ENCODE measurements around the gene DNAJB6. TPM values are rescaled to one million over a fixed set of nuclear protein-coding genes. Genes with fewer than 3 reads are reported as not detected.
A peak's percentile ranks its signal among the peaks of the same experiment; 100 is the strongest.

DNAJB6 gene
- total RNA-seq, 1 donor from 2014 or later, result 103 TPM

DNA sequence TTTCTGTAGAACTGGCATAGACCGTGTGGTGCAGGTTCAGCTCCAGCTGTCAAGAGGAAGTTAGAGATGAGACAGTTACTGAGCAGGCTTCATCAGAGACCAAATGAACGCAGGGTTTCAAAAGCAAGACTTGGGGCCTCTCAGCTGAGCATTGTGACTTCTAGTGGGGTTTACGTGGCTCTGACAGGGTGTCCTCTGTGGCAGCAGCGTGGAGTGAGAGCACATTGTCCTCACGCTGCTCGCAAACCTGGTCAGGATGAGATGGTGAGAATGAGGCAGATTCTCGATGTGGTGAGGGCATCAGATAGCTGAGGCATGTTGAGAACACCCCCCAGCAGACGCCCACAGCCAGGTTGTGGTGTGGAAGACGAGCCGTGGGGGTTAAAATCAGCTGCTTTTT lies 126.0 kb downstream of the DNAJB6 start:
- Histone ChIP-seq H3K4me1 (no peaks in the 10 kb centered on the region), H3K9me3 (no peaks in the 10 kb centered on the region), H3K4me3 (no peak overlapping the region), H3K27me3 (ENCODE audit: low read depth) (peaks cover 32% of the 10 kb centered on the region), H3K27ac (no peak overlapping the region), H3K36me3 (no peaks in the 10 kb centered on the region)
- ATAC-seq (no peak), DNase-seq (peak; percentile 19)
- TF ChIP-seq, protein P1, sequence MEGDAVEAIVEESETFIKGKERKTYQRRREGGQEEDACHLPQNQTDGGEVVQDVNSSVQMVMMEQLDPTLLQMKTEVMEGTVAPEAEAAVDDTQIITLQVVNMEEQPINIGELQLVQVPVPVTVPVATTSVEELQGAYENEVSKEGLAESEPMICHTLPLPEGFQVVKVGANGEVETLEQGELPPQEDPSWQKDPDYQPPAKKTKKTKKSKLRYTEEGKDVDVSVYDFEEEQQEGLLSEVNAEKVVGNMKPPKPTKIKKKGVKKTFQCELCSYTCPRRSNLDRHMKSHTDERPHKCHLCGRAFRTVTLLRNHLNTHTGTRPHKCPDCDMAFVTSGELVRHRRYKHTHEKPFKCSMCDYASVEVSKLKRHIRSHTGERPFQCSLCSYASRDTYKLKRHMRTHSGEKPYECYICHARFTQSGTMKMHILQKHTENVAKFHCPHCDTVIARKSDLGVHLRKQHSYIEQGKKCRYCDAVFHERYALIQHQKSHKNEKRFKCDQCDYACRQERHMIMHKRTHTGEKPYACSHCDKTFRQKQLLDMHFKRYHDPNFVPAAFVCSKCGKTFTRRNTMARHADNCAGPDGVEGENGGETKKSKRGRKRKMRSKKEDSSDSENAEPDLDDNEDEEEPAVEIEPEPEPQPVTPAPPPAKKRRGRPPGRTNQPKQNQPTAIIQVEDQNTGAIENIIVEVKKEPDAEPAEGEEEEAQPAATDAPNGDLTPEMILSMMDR (IDR thresholded peaks at IDR 0.05), result no peak
- intact Hi-C loops (cut with DNase I), result no loop called here

DNA sequence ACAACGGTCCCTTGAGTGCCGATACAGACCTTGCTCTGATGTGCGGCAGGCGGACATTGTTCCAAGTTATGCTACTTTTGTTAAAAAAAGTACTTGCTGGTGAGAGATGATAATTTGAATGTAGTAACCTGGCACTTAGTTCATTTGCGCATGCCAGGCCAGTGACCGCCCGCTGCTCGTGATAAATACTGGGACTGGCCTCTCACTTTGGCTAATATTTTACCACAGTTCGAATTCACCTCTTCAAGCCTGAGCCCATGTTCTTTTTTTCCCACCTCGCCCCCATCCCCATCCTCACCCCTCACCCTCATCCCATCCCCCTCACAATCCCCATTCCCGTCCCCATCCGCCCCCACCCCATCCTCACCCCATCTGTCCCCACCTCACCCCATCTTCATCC lies 126.4 kb downstream of the DNAJB6 start:
- Histone ChIP-seq H3K4me1 (no peaks in the 10 kb centered on the region), H3K36me3 (no peaks in the 10 kb centered on the region), H3K4me3 (no peak overlapping the region), H3K27me3 (ENCODE audit: low read depth) (peaks cover 32% of the 10 kb centered on the region), H3K9me3 (no peaks in the 10 kb centered on the region), H3K27ac (no peak overlapping the region)
- ATAC-seq (no peak), DNase-seq (no peak)
- intact Hi-C loops (cut with DNase I), result no loop called here
- TF ChIP-seq, protein P1 (IDR thresholded peaks at IDR 0.05), result no peak

GRCh38 chr7:157464111-157464970 lies 127.5 kb downstream of the DNAJB6 start:
- intact Hi-C loops (cut with DNase I), result no loop called here
- H3K27me3 ChIP-seq (ENCODE audit: low read depth), result peaks cover 32% of the 10 kb centered on the region
- no peaks in the 10 kb centered on the region for H3K9me3 ChIP-seq
- H3K4me1 ChIP-seq, result no peaks in the 10 kb centered on the region
- no peaks in the 10 kb centered on the region for H3K36me3 ChIP-seq
- peak; percentile 19 for DNase-seq
- H3K4me3 ChIP-seq, result no peak overlapping the region
- TF ChIP-seq, protein P1 (IDR thresholded peaks at IDR 0.05), result no peak
- no peak overlapping the region for H3K27ac ChIP-seq
- ATAC-seq, result no peak

- ATAC-seq, result peak in 1 of 2 donors; percentile 9
- peak; percentile 38 for DNase-seq
- Histone ChIP-seq H3K27me3 (ENCODE audit: low read depth) (peaks cover 32% of the 10 kb centered on the region), H3K4me3 (no peak overlapping the region), H3K9me3 (no peaks in the 10 kb centered on the region), H3K27ac (no peak overlapping the region), H3K4me1 (no peaks in the 10 kb centered on the region), H3K36me3 (no peaks in the 10 kb centered on the region)
- TF ChIP-seq, protein P1 (IDR thresholded peaks at IDR 0.05), result no peak
- intact Hi-C loops (cut with DNase I), result no loop called here
Measured at GRCh38 chr7:157464971-157465886, 128.4 kb downstream of the DNAJB6 start.

All from lower lobe of right lung (tissue), 2 donors.